Epithelial cell of esophagus (primary cell): ENCODE measurements around the gene MPL.

Source experiments
- DNase-seq: peaks from one replicate; pipeline ENCODE4 v3.0.0; 2010; ENCODE audit warnings: low read depth
- H3K4me3 ChIP-seq: 2 replicates; pipeline ENCODE4 v1.5.1; 2011; ENCODE audit warnings: mild to moderate bottlenecking, low read length, control low read depth
- TF ChIP-seq, protein P1 (sequence below): IDR thresholded peaks from 2 replicates; pipeline ENCODE4 v1.5.1; 2011; ENCODE audit warnings: low read depth, mild to moderate bottlenecking, low read length, control low read depth, inconsistent platforms; ENCODE audit not compliant: insufficient read depth; ENCODE audit errors: missing control alignments

The MPL gene

DNA sequence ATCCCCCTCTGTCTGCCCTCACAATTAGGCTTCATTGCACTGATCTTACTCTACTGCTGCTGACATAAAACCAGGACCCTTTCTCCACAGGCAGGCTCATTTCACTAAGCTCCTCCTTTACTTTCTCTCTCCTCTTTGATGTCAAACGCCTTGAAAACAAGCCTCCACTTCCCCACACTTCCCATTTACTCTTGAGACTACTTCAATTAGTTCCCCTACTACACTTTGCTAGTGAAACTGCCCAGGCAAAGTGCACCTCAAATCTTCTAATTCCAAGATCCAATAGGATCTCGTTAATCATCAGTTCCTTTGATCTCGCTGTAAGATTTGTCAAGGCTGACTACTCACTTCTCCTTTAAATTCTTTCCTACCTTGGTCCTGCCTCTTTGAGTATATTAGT is 15.3 kb downstream of the MPL start:
- no peak overlapping the region for H3K4me3 ChIP-seq
- TF ChIP-seq, protein P1, sequence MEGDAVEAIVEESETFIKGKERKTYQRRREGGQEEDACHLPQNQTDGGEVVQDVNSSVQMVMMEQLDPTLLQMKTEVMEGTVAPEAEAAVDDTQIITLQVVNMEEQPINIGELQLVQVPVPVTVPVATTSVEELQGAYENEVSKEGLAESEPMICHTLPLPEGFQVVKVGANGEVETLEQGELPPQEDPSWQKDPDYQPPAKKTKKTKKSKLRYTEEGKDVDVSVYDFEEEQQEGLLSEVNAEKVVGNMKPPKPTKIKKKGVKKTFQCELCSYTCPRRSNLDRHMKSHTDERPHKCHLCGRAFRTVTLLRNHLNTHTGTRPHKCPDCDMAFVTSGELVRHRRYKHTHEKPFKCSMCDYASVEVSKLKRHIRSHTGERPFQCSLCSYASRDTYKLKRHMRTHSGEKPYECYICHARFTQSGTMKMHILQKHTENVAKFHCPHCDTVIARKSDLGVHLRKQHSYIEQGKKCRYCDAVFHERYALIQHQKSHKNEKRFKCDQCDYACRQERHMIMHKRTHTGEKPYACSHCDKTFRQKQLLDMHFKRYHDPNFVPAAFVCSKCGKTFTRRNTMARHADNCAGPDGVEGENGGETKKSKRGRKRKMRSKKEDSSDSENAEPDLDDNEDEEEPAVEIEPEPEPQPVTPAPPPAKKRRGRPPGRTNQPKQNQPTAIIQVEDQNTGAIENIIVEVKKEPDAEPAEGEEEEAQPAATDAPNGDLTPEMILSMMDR: no peak
- DNase-seq: no peak

DNA sequence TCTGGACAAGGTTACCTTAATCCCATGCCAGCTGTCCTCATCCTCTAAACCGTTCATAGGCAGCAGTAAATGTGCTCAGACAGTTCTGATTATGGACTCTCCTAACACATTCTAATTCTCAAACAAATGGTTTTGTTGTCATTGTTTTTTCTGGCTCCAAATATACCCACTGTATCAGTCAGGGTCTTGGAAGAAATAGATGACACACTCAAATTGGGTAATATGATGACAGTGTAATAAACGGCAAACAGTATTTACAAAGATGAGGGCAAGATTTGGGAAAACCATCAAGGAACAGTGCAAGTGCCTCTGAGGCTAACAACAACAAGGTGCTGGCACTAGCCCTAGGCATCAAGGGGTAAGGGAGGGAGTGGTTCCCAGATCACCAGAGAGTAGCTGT is 16.9 kb downstream of the MPL start:
- TF ChIP-seq, protein P1: no peak
- no peak for DNase-seq
- H3K4me3 ChIP-seq: no peak overlapping the region

DNA sequence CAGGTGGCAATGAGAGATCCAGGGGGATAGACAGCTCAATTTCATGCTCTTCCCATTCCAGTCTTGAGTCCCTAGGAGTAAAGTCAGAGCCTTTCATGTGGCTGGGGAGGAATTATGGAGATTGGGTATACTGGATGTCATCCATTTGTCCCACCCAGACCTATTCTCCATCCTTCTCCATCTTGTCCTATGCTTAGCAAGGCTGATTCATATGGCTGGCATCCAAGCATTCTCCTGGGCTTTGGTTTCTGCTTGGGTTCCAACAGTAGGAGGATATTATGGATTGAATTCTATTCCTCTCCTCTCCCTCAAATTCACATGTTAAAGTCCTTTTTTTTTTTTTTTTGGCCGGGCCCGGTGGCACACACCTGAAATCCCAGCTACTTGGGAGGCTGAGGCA is 17.3 kb downstream of the MPL start:
- TF ChIP-seq, protein P1: no peak
- DNase-seq: no peak
- no peak overlapping the region for H3K4me3 ChIP-seq

DNA sequence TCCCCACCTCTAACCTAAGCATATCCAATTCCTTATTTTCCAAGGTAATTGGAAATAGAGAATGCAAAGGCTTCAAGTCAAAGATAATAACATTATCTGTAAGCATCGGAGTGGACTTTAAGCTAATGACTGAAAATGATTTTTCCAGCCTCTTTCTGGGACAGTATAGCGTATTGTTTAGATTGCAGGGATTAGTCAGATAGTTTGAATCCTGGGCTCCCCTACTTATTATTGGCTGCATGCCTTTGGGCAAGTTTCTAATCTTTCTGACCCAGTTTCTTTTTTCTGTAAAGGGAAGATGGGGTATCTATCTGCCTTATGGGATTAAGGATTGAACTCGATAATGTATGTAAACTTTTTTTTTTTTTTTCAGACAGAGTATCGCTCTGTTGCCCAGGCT is 19.6 kb downstream of the MPL start:
- no peak overlapping the region for H3K4me3 ChIP-seq
- TF ChIP-seq, protein P1: no peak
- no peak for DNase-seq

DNA sequence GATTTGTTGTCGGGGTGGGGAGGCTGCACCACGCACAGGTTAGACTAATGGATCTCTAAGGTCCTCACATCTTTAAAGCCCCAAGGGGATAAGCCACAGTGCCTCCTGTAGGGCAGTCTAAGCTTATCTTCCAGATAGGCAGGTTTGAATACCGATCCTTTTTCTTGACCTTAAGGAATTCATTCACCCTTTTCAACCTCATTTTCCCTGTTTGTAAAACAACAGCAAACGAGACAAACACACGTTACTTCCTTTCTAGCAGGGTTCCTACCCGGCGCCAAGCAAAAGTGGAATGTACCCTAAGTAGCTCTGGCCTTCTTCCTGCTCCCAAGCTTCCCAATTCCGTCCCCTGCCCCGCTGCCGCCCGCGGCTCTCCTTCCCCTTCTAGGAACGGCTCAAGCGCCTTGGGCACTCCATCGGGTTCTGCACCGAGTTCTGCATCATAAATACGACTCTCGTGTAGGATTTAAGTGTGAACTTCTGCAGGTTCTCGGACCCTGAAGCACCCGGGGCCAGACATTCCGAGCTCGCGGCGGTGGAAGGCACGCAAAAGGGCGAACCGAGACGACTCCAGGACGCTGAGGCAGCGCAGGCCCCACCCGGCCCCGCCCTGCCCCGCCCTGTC is 20.6 kb downstream of the MPL start:
- peak; percentile 61 for DNase-seq
- TF ChIP-seq, protein P1: peak; percentile 44
- H3K4me3 ChIP-seq: peak overlapping the region; percentile 72

DNA sequence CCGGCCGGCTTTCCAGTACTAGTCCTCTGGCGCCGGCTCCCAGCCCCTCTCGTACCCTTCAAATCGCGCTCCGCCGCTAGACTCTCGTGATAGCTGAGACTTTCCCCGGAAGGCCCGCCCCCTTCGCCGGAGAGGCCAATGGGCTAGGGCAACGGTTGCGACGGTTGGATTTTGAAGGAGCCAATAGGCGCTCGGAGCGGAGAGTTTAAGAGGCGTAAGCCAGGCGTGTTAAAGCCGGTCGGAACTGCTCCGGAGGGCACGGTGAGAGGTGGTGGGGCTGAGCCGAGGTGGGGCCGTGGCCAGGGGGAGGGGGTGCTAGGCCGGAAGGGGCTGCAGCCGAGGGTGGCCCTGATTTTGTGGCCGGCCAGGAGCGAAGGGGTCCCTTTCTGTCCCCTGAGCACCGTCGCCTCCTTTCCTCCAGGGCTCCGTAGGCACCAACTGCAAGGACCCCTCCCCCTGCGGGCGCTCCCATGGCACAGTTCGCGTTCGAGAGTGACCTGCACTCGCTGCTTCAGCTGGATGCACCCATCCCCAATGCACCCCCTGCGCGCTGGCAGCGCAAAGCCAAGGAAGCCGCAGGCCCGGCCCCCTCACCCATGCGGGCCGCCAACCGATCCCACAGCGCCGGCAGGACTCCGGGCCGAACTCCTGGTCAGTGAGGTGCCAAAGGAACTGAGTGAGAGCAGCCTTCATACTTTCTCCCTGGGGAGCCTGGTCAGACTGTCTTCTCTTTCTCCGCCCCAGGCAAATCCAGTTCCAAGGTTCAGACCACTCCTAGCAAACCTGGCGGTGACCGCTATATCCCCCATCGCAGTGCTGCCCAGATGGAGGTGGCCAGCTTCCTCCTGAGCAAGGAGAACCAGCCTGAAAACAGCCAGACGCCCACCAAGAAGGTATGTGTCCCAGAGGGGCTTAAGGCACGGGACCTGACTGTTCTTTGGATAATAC is 21.4 kb downstream of the MPL start, which contains the start of gene CDC20:
CDC20 (plus strand) TSS at position 236 of the 948 bp plus-strand sequence; CDS start at position 471, 235 bp downstream.
- TF ChIP-seq, protein P1: no peak
- H3K4me3 ChIP-seq: peak within 1 kb of the TSS; percentile 72
- DNase-seq: peak; percentile 98

DNA sequence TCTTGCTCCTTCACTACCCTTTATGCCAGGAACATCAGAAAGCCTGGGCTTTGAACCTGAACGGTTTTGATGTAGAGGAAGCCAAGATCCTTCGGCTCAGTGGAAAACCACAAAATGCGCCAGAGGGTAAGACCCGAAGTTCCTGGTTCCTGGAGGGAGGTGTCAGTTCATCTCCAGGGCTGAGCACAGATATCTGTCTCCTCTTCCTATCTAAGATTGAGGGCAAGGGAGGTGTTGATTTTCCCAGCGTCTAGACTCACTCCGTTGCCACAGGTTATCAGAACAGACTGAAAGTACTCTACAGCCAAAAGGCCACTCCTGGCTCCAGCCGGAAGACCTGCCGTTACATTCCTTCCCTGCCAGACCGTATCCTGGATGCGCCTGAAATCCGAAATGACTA is 22.1 kb downstream of the MPL start:
- peak; percentile 26 for DNase-seq
- TF ChIP-seq, protein P1: no peak
- peak overlapping the region; percentile 62 for H3K4me3 ChIP-seq
